GM12874 (cell line): ENCODE data around the gene GPBP1.

Experiments used
- TF ChIP-seq, protein P1 (sequence below): IDR thresholded peaks from 2 replicates; pipeline ENCODE4 v1.5.1; 2011; ENCODE audit warnings: low read depth, mild to moderate bottlenecking, control low read depth, low read length, moderate library complexity; ENCODE audit not compliant: insufficient read depth

GPBP1 gene

GRCh38 chr5:57247765-57248164, 73.9 kb downstream of the GPBP1 start:
- TF ChIP-seq, protein P1, sequence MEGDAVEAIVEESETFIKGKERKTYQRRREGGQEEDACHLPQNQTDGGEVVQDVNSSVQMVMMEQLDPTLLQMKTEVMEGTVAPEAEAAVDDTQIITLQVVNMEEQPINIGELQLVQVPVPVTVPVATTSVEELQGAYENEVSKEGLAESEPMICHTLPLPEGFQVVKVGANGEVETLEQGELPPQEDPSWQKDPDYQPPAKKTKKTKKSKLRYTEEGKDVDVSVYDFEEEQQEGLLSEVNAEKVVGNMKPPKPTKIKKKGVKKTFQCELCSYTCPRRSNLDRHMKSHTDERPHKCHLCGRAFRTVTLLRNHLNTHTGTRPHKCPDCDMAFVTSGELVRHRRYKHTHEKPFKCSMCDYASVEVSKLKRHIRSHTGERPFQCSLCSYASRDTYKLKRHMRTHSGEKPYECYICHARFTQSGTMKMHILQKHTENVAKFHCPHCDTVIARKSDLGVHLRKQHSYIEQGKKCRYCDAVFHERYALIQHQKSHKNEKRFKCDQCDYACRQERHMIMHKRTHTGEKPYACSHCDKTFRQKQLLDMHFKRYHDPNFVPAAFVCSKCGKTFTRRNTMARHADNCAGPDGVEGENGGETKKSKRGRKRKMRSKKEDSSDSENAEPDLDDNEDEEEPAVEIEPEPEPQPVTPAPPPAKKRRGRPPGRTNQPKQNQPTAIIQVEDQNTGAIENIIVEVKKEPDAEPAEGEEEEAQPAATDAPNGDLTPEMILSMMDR = no peak

- TF ChIP-seq, protein P1 = no peak
Measured at GRCh38 chr5:57249265-57249874, 75.5 kb downstream of the GPBP1 start.

DNA sequence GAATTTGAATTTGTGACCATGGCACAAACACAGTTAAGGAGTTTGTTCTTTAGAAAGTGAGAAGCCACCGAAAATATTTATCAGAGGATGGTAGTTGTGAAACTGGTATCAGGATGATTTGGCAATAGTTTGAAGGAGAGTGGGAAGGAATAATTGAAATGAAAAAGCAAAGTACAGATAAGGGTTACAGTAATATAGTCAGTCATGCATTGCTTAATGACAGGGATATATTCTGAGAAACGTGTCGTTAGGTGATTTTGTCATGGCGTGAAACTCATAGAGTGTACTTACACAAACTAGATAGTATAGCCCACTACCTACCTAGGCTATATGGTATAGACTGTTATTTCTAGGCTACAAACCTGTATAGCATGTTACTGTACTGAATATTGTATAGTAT, 84.2 kb downstream of the GPBP1 start:
- TF ChIP-seq, protein P1 = no peak

DNA sequence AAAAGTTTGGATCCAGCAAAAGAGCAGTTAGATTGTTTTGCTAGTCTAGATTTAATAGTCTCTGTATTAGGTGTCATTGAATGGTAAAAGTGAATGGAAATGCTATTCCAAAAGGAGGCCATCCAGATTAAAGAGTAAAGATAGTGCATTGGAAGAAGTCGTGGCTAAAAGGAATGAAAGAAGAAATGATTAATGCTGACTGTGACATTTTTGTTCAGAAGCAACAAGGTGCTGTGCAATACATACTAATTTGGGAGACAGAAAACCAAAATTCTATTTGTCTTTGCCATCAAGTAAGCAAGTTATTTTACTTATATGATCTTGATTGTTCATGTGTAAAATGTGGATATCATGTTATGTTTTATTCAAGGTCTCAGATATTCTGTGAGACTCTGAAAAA, 85.1 kb downstream of the GPBP1 start:
- TF ChIP-seq, protein P1 = no peak

GRCh38 chr5:57259704-57260103, 85.8 kb downstream of the GPBP1 start:
- TF ChIP-seq, protein P1 = no peak

DNA sequence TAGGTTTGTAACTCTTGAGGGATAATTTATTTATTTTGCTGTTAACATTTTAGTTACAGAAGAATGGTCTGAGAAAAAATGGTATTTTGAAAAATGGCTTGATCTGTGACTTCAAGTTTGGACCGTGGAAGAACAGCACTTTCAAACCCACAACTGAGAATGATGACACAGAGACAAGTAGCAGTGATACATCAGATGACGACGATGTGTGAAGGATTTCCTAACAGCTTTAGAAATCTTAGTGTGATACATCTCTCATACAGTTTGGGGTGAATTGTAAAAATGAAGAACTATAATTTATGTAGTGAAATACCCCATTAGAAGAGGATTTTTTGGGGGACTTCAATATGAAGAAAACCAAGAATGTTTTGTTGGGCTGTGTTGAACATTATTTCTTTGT, 88.7 kb downstream of the GPBP1 start:
- TF ChIP-seq, protein P1 = no peak

GRCh38 chr5:57267805-57268204, 93.9 kb downstream of the GPBP1 start:
- TF ChIP-seq, protein P1 = no peak
